CD4-positive, alpha-beta T cell (primary cell): ENCODE data around the gene OPALIN. TPM values are rescaled to one million over a fixed set of nuclear protein-coding genes. Genes with fewer than 3 reads are reported as not detected.
"Not testable (repeated sequence)": the region's sequence is repeated elsewhere in the genome, so short reads cannot be mapped to it uniquely, and the experiment has no call there.

Experiments used
- ATAC-seq: fragments of 200-7000 bp; cut with Tn5 transposase; one replicate; pipeline ENCODE4 v1.10.0; 2022; ENCODE audit warnings: mild to moderate bottlenecking; ENCODE audit not compliant: poor library complexity
- CTCF ChIA-PET: fragments of 350-600 bp; sonication (Branson Sonifier 250); formaldehyde crosslinking; loops from one replicate; lab custom pipeline; 2021; ENCODE audit warnings: antibody characterized with exemption, inconsistent platforms; lab: Charles Lee
- POLR2A ChIA-PET: fragments of 350-600 bp; sonication (Branson Sonifier 250); formaldehyde crosslinking; loops from one replicate; lab custom pipeline; 2021; ENCODE audit warnings: antibody characterized with exemption, inconsistent platforms; lab: Charles Lee
- DNase-seq, 14 experiments: peaks; one replicate each; pipeline ENCODE4 v3.0.0-alpha.2; 2013 to 2020; ENCODE audit warnings: mixed read lengths in 2 of 14
- H3K27ac ChIP-seq, 2 donors: one replicate each; pipeline versions ENCODE4 v1.5.1 to v1.7.0; 2013; ENCODE audit warnings: low read length in 2 of 2, low read depth in 1 of 2, mild to moderate bottlenecking in 1 of 2
- H3K27me3 ChIP-seq, 2 experiments: 1 replicate in 1 of 2; 2 replicates in 1 of 2; pipeline versions ENCODE4 v1.6.1 to v1.7.0; 2013; ENCODE audit warnings: low read length in 2 of 2, control low read depth in 1 of 2, mild to moderate bottlenecking in 1 of 2, moderate library complexity in 1 of 2; ENCODE audit not compliant: insufficient read depth in 2 of 2, control insufficient read depth in 1 of 2
- H3K36me3 ChIP-seq: one replicate; pipeline ENCODE4 v1.6.1; 2013; ENCODE audit warnings: low read length, control low read depth; ENCODE audit not compliant: insufficient read depth
- H3K4me1 ChIP-seq: one replicate; pipeline ENCODE4 v1.6.1; 2013; ENCODE audit warnings: low read length, control low read depth; ENCODE audit not compliant: insufficient read depth
- H3K4me3 ChIP-seq: one replicate; pipeline ENCODE4 v1.5.1; 2013; ENCODE audit warnings: mild to moderate bottlenecking, low read length, moderate library complexity
- H3K9me3 ChIP-seq, 2 experiments: 1 replicate in 1 of 2; 2 replicates in 1 of 2; pipeline versions ENCODE4 v1.6.1 to v1.7.0; 2013; ENCODE audit warnings: low read length in 2 of 2, mild to moderate bottlenecking in 2 of 2, control low read depth in 1 of 2, moderate library complexity in 1 of 2; ENCODE audit not compliant: control insufficient read depth in 1 of 2, insufficient read depth in 1 of 2
- H3K27ac Mint-ChIP-seq: one replicate; pipeline ENCODE4 v1.8.0; 2020; ENCODE audit warnings: mixed read lengths
- H3K27me3 Mint-ChIP-seq: one replicate; pipeline ENCODE4 v1.8.0; 2021; ENCODE audit warnings: mixed read lengths
- H3K36me3 Mint-ChIP-seq: one replicate; pipeline ENCODE4 v1.8.0; 2021; ENCODE audit warnings: low read depth, mixed read lengths
- H3K4me1 Mint-ChIP-seq: one replicate; pipeline ENCODE4 v1.8.0; 2021; ENCODE audit warnings: low read depth, mixed read lengths
- H3K4me3 Mint-ChIP-seq: one replicate; pipeline ENCODE4 v1.8.0; 2020; ENCODE audit warnings: mild to moderate bottlenecking, mixed read lengths
- H3K9me3 Mint-ChIP-seq: one replicate; pipeline ENCODE4 v1.8.0; 2020; ENCODE audit warnings: mixed read lengths
- intact Hi-C, 2 experiments: fragments of 100-400 bp; cut with DNase I in 1 of 2; cut with micrococcal nuclease in 1 of 2; formaldehyde crosslinking; loops; one replicate each; pipeline versions ENCODE4 v1.15.1 to v1.9.0; 2023 to 2025; cut with DNase I, micrococcal nuclease
- total RNA-seq, 174 experiments: library from RNA in 2 of 174; stranded (reverse) in 2 of 174; gene quantifications; one replicate each; pipeline ENCODE4 v1.2.3 and lab custom pipeline; 2021 to 2026
- TF ChIP-seq, protein P1 (sequence below): fragments of 200-600 bp; IDR thresholded peaks from one replicate; pipeline ENCODE4 v1.8.0; 2022; ENCODE audit warnings: antibody characterized with exemption, mild to moderate bottlenecking

OPALIN gene
- total RNA-seq, 2 experiments from 2014 or later: not detected

- POLR2A ChIA-PET: interaction anchor here (1.6 kb wide), 1 partner anchor 9 kb away, joined by 3 read pairs; no protein-coding TSS in a partner anchor
- Mint-ChIP-seq H3K36me3 (no peaks in the 10 kb centered on the region), H3K4me3 (no peak overlapping the region), H3K9me3 (no peaks in the 10 kb centered on the region), H3K27ac (no peak overlapping the region), H3K27me3 (peaks cover 23% of the 10 kb centered on the region), H3K4me1 (peaks cover 10% of the 10 kb centered on the region)
- CTCF ChIA-PET: no interaction called here
- DNase-seq (no peak), ATAC-seq (no peak)
- peaks cover 3% of the 10 kb centered on the region for H3K4me1 ChIP-seq
- no peak overlapping the region for H3K27ac ChIP-seq
- peaks cover 0 to 2% of the 10 kb centered on the region in 2 experiments for H3K27me3 ChIP-seq
- no peaks in the 10 kb centered on the region for H3K9me3 ChIP-seq
- intact Hi-C loops: no loop called here
- no peaks in the 10 kb centered on the region for H3K36me3 ChIP-seq
- TF ChIP-seq, protein P1, sequence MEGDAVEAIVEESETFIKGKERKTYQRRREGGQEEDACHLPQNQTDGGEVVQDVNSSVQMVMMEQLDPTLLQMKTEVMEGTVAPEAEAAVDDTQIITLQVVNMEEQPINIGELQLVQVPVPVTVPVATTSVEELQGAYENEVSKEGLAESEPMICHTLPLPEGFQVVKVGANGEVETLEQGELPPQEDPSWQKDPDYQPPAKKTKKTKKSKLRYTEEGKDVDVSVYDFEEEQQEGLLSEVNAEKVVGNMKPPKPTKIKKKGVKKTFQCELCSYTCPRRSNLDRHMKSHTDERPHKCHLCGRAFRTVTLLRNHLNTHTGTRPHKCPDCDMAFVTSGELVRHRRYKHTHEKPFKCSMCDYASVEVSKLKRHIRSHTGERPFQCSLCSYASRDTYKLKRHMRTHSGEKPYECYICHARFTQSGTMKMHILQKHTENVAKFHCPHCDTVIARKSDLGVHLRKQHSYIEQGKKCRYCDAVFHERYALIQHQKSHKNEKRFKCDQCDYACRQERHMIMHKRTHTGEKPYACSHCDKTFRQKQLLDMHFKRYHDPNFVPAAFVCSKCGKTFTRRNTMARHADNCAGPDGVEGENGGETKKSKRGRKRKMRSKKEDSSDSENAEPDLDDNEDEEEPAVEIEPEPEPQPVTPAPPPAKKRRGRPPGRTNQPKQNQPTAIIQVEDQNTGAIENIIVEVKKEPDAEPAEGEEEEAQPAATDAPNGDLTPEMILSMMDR: no peak
- H3K4me3 ChIP-seq: no peak overlapping the region
These were observed 47.6 kb downstream of the OPALIN start for GRCh38 chr10:96311180-96311715.

- Mint-ChIP-seq H3K9me3 (no peaks in the 10 kb centered on the region), H3K4me3 (no peak overlapping the region), H3K27me3 (peaks cover 20% of the 10 kb centered on the region), H3K4me1 (peaks cover 20% of the 10 kb centered on the region), H3K36me3 (no peaks in the 10 kb centered on the region), H3K27ac (no peak overlapping the region)
- no peak overlapping the region for H3K27ac ChIP-seq
- ChIA-PET POLR2A (interaction anchor here (1.6 kb wide), 1 partner anchor 9 kb away, joined by 3 read pairs; no protein-coding TSS in a partner anchor), CTCF (interaction anchor here (0.6 to 1.0 kb wide), 2 partner anchors 60 to 1527 kb away, joined by 3 read pairs; no protein-coding TSS in a partner anchor)
- intact Hi-C loops: no loop called here
- DNase-seq (no peak), ATAC-seq (no peak)
- TF ChIP-seq, protein P1: no peak
- no peak overlapping the region for H3K4me3 ChIP-seq
- H3K9me3 ChIP-seq: no peaks in the 10 kb centered on the region
- peaks cover 0 to 2% of the 10 kb centered on the region in 2 experiments for H3K27me3 ChIP-seq
- peaks cover 5% of the 10 kb centered on the region for H3K4me1 ChIP-seq
- no peaks in the 10 kb centered on the region for H3K36me3 ChIP-seq
These were observed 48.5 kb downstream of the OPALIN start for GRCh38 chr10:96310321-96310669.

GRCh38 chr10:96309628-96310320 lies 49.0 kb downstream of the OPALIN start:
- ChIA-PET CTCF (interaction anchor here (0.6 to 1.0 kb wide), 2 partner anchors 61 to 1528 kb away, joined by 3 read pairs; no protein-coding TSS in a partner anchor), POLR2A (interaction anchor here (1.6 kb wide), 1 partner anchor 8 kb away, joined by 3 read pairs; no protein-coding TSS in a partner anchor)
- intact Hi-C loops: no loop called here
- no peak overlapping the region for H3K27ac Mint-ChIP-seq
- H3K36me3 Mint-ChIP-seq: no peaks in the 10 kb centered on the region
- Histone ChIP-seq H3K4me1 (peaks cover 5% of the 10 kb centered on the region), H3K9me3 (no peaks in the 10 kb centered on the region), H3K36me3 (no peaks in the 10 kb centered on the region), H3K27me3 (peaks cover 0 to 2% of the 10 kb centered on the region in 2 experiments), H3K4me3 (no peak overlapping the region), H3K27ac (no peak overlapping the region)
- no peak overlapping the region for H3K4me3 Mint-ChIP-seq
- ATAC-seq: no peak
- H3K27me3 Mint-ChIP-seq: peaks cover 20% of the 10 kb centered on the region
- no peaks in the 10 kb centered on the region for H3K9me3 Mint-ChIP-seq
- DNase-seq: no peak
- H3K4me1 Mint-ChIP-seq: peaks cover 25% of the 10 kb centered on the region
- TF ChIP-seq, protein P1: no peak

DNA sequence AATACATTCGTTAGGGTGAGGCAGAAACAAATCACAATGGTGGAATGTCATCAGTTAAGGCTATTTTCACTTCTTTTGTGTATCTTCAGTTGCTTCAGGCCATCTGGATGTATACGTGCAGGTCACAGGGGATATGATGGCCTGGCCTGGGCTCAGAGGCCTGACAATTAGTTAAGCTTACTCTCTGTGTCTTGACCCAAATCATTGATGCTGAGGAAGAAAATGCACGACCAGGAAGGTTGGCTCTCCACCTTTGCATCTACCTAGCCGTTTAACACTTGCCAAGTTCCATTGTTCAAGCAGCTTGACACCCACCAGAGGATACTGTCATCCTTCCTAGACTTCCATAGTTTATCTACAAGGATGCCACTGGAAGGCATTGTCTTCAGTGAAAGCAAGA lies 49.9 kb downstream of the OPALIN start:
- POLR2A ChIA-PET, H3K27me3 ChIP-seq, H3K9me3 Mint-ChIP-seq, H3K4me3 ChIP-seq, H3K4me1 ChIP-seq, H3K9me3 ChIP-seq, H3K27ac Mint-ChIP-seq, DNase-seq, ATAC-seq, H3K4me3 Mint-ChIP-seq, intact Hi-C loops, H3K36me3 ChIP-seq, H3K27ac ChIP-seq, H3K36me3 Mint-ChIP-seq, CTCF ChIA-PET: not testable (repeated sequence)
- Mint-ChIP-seq H3K4me1 (peaks cover 34% of the 10 kb centered on the region), H3K27me3 (peaks cover 25% of the 10 kb centered on the region)
